ENCODE results near the gene TNFAIP8L2. TPM values are rescaled to one million over a fixed set of nuclear protein-coding genes. Genes with fewer than 3 reads are reported as not detected.

The TNFAIP8L2 gene
- total and polyA plus RNA-seq, 9 donors = 0.48 to 4.6 (median 2.1) TPM

GRCh38 chr1:151135433-151136385 is 20.7 kb upstream of the TNFAIP8L2 start:
- no peaks in the 10 kb centered on the region for H3K9me3 ChIP-seq
- 77 to 88% (median 85%) methylated on average over 12 of the region's 12 CpGs for WGBS, 3 donors
- intact Hi-C loops (cut with DNase I) = no loop called here
- H3K27ac ChIP-seq = no peak overlapping the region
- no peaks in the 10 kb centered on the region for H3K4me1 ChIP-seq (ENCODE audit: insufficient read depth)
- TF ChIP-seq EP300 (IDR thresholded peaks at IDR 0.05) (no peak), CTCF (IDR thresholded peaks at IDR 0.05) (no peak), POLR2A (IDR thresholded peaks at IDR 0.05) (no peak)
- no peaks in the 10 kb centered on the region for H3K36me3 ChIP-seq
- H3K27me3 ChIP-seq = no peaks in the 10 kb centered on the region
- H3K4me3 ChIP-seq = no peak overlapping the region
- no peak for DNase-seq

GRCh38 chr1:151137789-151138188 is 18.7 kb upstream of the TNFAIP8L2 start:
- TF ChIP-seq EP300 (IDR thresholded peaks at IDR 0.05) = no peak
- TF ChIP-seq POLR2A (IDR thresholded peaks at IDR 0.05) = no peak
- TF ChIP-seq CTCF (IDR thresholded peaks at IDR 0.05) = no peak
- intact Hi-C loops (cut with DNase I) = no loop called here
- DNase-seq = no peak
- 92 to 94% (median 93%) methylated on average over 7 of the region's 7 CpGs for WGBS, 3 donors
- Histone ChIP-seq H3K9me3 (no peaks in the 10 kb centered on the region), H3K27ac (no peak overlapping the region), H3K4me3 (no peak overlapping the region), H3K27me3 (no peaks in the 10 kb centered on the region), H3K4me1 (ENCODE audit: insufficient read depth) (no peaks in the 10 kb centered on the region), H3K36me3 (no peaks in the 10 kb centered on the region)

- peak in 1 of 5 donors; percentile 30 for DNase-seq
- Histone ChIP-seq H3K9me3 (no peaks in the 10 kb centered on the region), H3K27ac (no peak overlapping the region), H3K27me3 (no peaks in the 10 kb centered on the region), H3K4me1 (ENCODE audit: insufficient read depth) (peaks cover 8% of the 10 kb centered on the region), H3K4me3 (no peak overlapping the region), H3K36me3 (no peaks in the 10 kb centered on the region)
- TF ChIP-seq EP300 (IDR thresholded peaks at IDR 0.05) (no peak), CTCF (IDR thresholded peaks at IDR 0.05) (no peak), POLR2A (IDR thresholded peaks at IDR 0.05) (no peak)
- 71 to 81% (median 79%) methylated on average over 5 of the region's 5 CpGs for WGBS, 3 donors
- intact Hi-C loops (cut with DNase I) = loop anchor here in 1 of 4 donors (10.0 kb wide), 1 partner anchor 68 kb away; the partner anchor contains the start of gene GABPB2
These were observed 13.9 kb upstream of the TNFAIP8L2 start for GRCh38 chr1:151142411-151143056.

GRCh38 chr1:151143057-151143435 is 13.4 kb upstream of the TNFAIP8L2 start:
- peaks cover 8% of the 10 kb centered on the region for H3K4me1 ChIP-seq (ENCODE audit: insufficient read depth)

More at GRCh38 chr1:151143057-151143435, 13.4 kb upstream of the TNFAIP8L2 start:
- no peaks in the 10 kb centered on the region for H3K27me3 ChIP-seq
- H3K27ac ChIP-seq = no peak overlapping the region
- no peaks in the 10 kb centered on the region for H3K36me3 ChIP-seq
- intact Hi-C loops (cut with DNase I) = loop anchor here in 1 of 4 donors (10.0 kb wide), 1 partner anchor 68 kb away; the partner anchor contains the start of gene GABPB2
- 54 to 66% (median 59%) methylated on average over 7 of the region's 7 CpGs for WGBS, 3 donors
- H3K4me3 ChIP-seq = no peak overlapping the region
- DNase-seq = peak in 1 of 5 donors; percentile 33
- no peaks in the 10 kb centered on the region for H3K9me3 ChIP-seq
- TF ChIP-seq EP300 (IDR thresholded peaks at IDR 0.05) (no peak), CTCF (IDR thresholded peaks at IDR 0.05) (no peak), POLR2A (IDR thresholded peaks at IDR 0.05) (no peak)

Data from ovary (tissue), 9 donors.